Suprapubic skin (tissue), 4 donors: ENCODE results near the gene SNX9. TPM values are rescaled to one million over a fixed set of nuclear protein-coding genes. Genes with fewer than 3 reads are reported as not detected.

ENCODE experiments used
- DNase-seq, 2 donors: peaks; one replicate each; pipeline ENCODE4 v3.0.0-alpha.2; 2019; ENCODE audit warnings: low spot score in 2 of 2
- H3K27ac ChIP-seq: fragments of 200-600 bp; sonication (generic); one replicate; pipeline ENCODE4 v1.5.1; 2019
- H3K27me3 ChIP-seq: fragments of 200-600 bp; sonication (generic); one replicate; pipeline ENCODE4 v1.5.1; 2019
- H3K36me3 ChIP-seq: fragments of 200-600 bp; sonication (generic); one replicate; pipeline ENCODE4 v1.5.1; 2019
- H3K4me1 ChIP-seq: fragments of 200-600 bp; sonication (generic); one replicate; pipeline ENCODE4 v1.5.1; 2019
- H3K4me3 ChIP-seq: fragments of 200-600 bp; sonication (generic); one replicate; pipeline ENCODE4 v1.5.1; 2019; ENCODE audit warnings: mild to moderate bottlenecking
- H3K9me3 ChIP-seq: fragments of 200-600 bp; sonication (generic); one replicate; pipeline ENCODE4 v1.5.1; 2019
- CTCF ChIP-seq, 2 donors: fragments of 200-600 bp in 1 of 2; fragments of 450-650 bp in 1 of 2; sonication (generic) in 1 of 2; IDR thresholded peaks; one replicate each; pipeline ENCODE4 v1.5.1; 2016 to 2019; ENCODE audit warnings: antibody characterized with exemption in 2 of 2, mild to moderate bottlenecking in 1 of 2, moderate library complexity in 1 of 2
- EP300 ChIP-seq: sonication (generic); formaldehyde crosslinking; IDR thresholded peaks from one replicate; pipeline ENCODE4 v1.6.1; 2017; ENCODE audit warnings: antibody characterized with exemption
- POLR2A ChIP-seq, 2 donors: fragments of 450-650 bp; IDR thresholded peaks; one replicate each; pipeline ENCODE4 v1.6.1; 2017; ENCODE audit warnings: antibody characterized with exemption in 2 of 2, mild to moderate bottlenecking in 2 of 2, moderate library complexity in 2 of 2
- POLR2AphosphoS5 ChIP-seq, 3 donors: sonication (generic); formaldehyde crosslinking; IDR thresholded peaks; one replicate each; pipeline ENCODE4 v1.6.1; 2017; ENCODE audit warnings: antibody characterized with exemption in 3 of 3
- WGBS: methylation state at CpG from one replicate; pipeline ENCODE4 v1.1.5; 2018; 5-methylcytosine and 5-hydroxymethylcytosine counted together
- total RNA-seq, 4 donors: library from RNA; depleted of rRNA; stranded (reverse); fragments of >200 nt; gene quantifications; one replicate each; pipeline ENCODE4 v1.1.0, GENCODE V29; 2016

The SNX9 gene
- total RNA-seq, 4 donors from 2014 or later, result 30.4 to 44.2 (median 35.8) TPM

DNA sequence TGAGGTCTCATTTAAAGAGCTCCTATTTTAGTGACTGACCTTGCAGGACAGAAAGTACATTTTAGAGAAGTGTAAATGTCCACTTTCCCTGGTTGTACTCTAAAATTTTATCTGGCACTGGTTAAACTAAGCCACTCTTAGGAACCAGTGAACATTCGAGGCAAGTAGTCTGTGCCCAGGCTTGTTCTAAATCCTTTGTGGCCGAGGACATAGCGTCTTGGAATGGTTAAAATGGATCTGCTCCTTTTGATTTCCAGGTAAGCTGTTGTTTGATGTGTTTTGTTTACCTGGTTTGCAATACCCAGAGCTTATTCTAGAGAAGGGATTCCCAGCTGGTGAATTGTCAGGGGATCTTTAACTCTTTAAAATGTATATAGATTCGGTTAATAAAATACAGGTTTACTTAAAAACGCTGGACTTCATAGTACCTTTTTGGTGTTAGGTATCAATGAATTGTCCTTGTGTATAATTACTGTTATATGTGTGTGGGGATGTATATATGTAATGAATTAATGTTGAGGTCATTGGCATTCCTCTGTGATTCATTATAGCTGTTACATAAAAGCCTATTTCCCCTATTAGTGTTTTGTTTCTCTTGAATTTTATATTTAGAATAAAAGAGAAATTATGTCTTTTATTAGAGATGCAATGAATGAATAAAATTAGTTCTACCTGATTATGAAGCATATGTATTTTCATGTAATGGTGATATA lies 15.8 kb downstream of the SNX9 start:
- Histone ChIP-seq H3K36me3 (no peaks in the 10 kb centered on the region), H3K27me3 (no peaks in the 10 kb centered on the region), H3K4me3 (no peak overlapping the region), H3K27ac (no peak overlapping the region), H3K9me3 (no peaks in the 10 kb centered on the region), H3K4me1 (peaks cover 46% of the 10 kb centered on the region)
- 69% methylated on average over 5 of the region's 5 CpGs for WGBS
- no peak for TF ChIP-seq POLR2AphosphoS5 (IDR thresholded peaks at IDR 0.05)
- no peak for TF ChIP-seq POLR2A (IDR thresholded peaks at IDR 0.05)
- TF ChIP-seq EP300, result no peak
- no peak for TF ChIP-seq CTCF (IDR thresholded peaks at IDR 0.05)
- DNase-seq, result no peak

DNA sequence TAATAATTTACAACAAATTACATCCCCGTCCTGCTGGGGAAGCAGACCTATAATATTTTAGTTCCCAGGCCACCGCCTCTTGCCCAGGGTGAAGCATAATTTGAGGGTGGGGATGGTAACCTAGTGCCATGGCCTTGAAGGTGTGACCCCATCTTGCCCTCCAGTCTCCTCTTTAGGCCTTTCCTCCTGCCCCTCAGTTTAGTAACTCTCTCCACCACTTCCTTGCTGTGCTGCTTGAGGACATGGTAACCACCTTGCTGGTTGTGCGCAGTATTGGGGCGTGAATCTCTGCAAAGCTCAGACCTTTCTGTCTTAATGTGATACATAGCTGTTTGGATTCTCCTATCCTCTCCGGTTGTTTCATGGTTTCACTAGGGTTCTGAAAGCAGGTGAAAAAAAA lies 16.6 kb downstream of the SNX9 start:
- peaks cover 44% of the 10 kb centered on the region for H3K4me1 ChIP-seq
- WGBS, result 97% methylated on average over 5 of the region's 5 CpGs
- no peak overlapping the region for H3K27ac ChIP-seq
- DNase-seq, result no peak
- no peak overlapping the region for H3K4me3 ChIP-seq
- no peaks in the 10 kb centered on the region for H3K36me3 ChIP-seq
- H3K27me3 ChIP-seq, result no peaks in the 10 kb centered on the region
- no peak for TF ChIP-seq EP300
- no peak for TF ChIP-seq CTCF (IDR thresholded peaks at IDR 0.05)
- no peak for TF ChIP-seq POLR2A (IDR thresholded peaks at IDR 0.05)
- TF ChIP-seq POLR2AphosphoS5 (IDR thresholded peaks at IDR 0.05), result no peak
- H3K9me3 ChIP-seq, result no peaks in the 10 kb centered on the region

GRCh38 chr6:157840261-157840660 lies 17.2 kb downstream of the SNX9 start:
- no peak overlapping the region for H3K27ac ChIP-seq
- H3K4me3 ChIP-seq, result no peak overlapping the region
- no peaks in the 10 kb centered on the region for H3K27me3 ChIP-seq
- peaks cover 44% of the 10 kb centered on the region for H3K4me1 ChIP-seq
- H3K36me3 ChIP-seq, result no peaks in the 10 kb centered on the region
- no peak for DNase-seq
- TF ChIP-seq EP300 (no peak), POLR2A (IDR thresholded peaks at IDR 0.05) (no peak), POLR2AphosphoS5 (IDR thresholded peaks at IDR 0.05) (no peak), CTCF (IDR thresholded peaks at IDR 0.05) (no peak)
- 60% methylated on average over 2 of the region's 2 CpGs for WGBS
- H3K9me3 ChIP-seq, result no peaks in the 10 kb centered on the region

GRCh38 chr6:157840776-157841175 lies 17.7 kb downstream of the SNX9 start:
- Histone ChIP-seq H3K4me1 (peaks cover 48% of the 10 kb centered on the region), H3K27me3 (no peaks in the 10 kb centered on the region), H3K36me3 (no peaks in the 10 kb centered on the region), H3K4me3 (no peak overlapping the region), H3K27ac (no peak overlapping the region), H3K9me3 (no peaks in the 10 kb centered on the region)
- TF ChIP-seq POLR2AphosphoS5 (IDR thresholded peaks at IDR 0.05) (no peak), EP300 (no peak), CTCF (IDR thresholded peaks at IDR 0.05) (no peak), POLR2A (IDR thresholded peaks at IDR 0.05) (no peak)
- no peak for DNase-seq
- 70% methylated on average over 6 of the region's 6 CpGs for WGBS

DNA sequence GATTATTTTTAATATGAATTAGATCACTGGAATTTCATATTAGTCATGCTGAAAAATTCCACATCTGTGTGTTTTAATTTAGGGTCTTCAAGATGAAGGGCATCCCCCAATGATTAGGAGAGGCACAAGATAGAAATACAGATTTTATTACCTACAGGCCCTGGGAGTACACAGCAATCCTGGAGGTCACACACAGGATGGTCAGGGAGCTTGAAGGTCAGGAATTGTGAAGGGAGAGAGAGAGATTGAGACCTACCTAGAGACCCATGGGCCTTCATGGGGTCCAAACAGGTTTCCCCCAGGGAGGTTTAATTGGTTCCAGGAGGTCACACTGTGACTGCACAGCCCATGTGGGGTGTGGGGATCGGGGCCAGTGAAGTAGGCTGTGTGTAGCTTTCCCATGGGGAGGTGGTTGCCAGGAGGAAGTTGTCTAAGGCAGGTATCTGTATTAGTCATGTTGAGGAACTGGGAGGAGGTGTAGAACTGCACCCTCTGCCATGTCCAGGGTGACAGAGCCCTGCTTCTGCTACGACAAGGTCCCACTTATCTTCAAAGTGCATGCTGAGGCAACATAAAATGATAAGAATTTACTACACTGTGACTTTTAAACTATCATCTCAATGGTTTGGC lies 18.3 kb downstream of the SNX9 start:
- TF ChIP-seq POLR2A (IDR thresholded peaks at IDR 0.05) (no peak), POLR2AphosphoS5 (IDR thresholded peaks at IDR 0.05) (no peak), CTCF (IDR thresholded peaks at IDR 0.05) (no peak), EP300 (no peak)
- H3K27me3 ChIP-seq, result no peaks in the 10 kb centered on the region
- 61% methylated on average over 2 of the region's 2 CpGs for WGBS
- H3K36me3 ChIP-seq, result no peaks in the 10 kb centered on the region
- H3K4me3 ChIP-seq, result no peak overlapping the region
- peaks cover 52% of the 10 kb centered on the region for H3K4me1 ChIP-seq
- no peaks in the 10 kb centered on the region for H3K9me3 ChIP-seq
- no peak for DNase-seq
- no peak overlapping the region for H3K27ac ChIP-seq
